A172 (cell line): Measurements from ENCODE around the gene NACC1. TPM values are rescaled to one million over a fixed set of nuclear protein-coding genes. Genes with fewer than 3 reads are reported as not detected.

Source experiments
- DNase-seq: peaks from one replicate; pipeline ENCODE4 v3.0.0-alpha.2; 2015; ENCODE audit warnings: low spot score
- total RNA-seq: library from RNA; depleted of rRNA; stranded (reverse); fragments of >200 nt; shearing (Covaris generic); gene quantifications from 2 replicates; pipeline ENCODE4 v1.2.3, GENCODE V29; 2014

The NACC1 gene
- total RNA-seq, 1 experiment from 2014 or later = 101 TPM

DNA sequence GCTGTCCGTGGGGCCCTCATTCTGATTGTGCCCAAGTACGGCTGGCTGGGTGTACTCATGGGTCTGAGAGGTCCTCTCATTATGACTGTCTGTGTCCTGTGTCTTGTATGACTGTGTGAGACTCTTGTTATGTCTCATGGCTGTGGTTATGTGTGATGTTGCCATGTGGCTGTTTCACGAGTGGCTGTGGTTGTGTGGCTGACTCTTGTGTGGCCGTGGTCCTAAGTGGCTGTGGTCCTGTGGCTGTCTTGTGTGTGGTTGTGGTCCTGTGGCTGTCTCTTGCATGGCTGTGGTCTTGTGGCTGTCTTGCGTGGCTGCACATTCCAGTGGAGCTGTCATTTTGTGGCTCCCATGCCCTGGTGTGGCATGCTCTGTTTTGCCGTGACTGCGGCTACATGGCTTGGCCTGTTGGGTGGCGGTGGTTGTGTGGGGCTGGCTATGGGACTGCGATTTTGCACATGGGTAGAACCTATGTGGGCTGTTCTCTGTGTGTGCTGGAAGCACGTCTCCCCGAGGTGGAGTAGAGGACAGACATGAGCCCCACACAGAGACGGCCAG, 18.0 kb upstream of the NACC1 start:
- DNase-seq = no peak

DNA sequence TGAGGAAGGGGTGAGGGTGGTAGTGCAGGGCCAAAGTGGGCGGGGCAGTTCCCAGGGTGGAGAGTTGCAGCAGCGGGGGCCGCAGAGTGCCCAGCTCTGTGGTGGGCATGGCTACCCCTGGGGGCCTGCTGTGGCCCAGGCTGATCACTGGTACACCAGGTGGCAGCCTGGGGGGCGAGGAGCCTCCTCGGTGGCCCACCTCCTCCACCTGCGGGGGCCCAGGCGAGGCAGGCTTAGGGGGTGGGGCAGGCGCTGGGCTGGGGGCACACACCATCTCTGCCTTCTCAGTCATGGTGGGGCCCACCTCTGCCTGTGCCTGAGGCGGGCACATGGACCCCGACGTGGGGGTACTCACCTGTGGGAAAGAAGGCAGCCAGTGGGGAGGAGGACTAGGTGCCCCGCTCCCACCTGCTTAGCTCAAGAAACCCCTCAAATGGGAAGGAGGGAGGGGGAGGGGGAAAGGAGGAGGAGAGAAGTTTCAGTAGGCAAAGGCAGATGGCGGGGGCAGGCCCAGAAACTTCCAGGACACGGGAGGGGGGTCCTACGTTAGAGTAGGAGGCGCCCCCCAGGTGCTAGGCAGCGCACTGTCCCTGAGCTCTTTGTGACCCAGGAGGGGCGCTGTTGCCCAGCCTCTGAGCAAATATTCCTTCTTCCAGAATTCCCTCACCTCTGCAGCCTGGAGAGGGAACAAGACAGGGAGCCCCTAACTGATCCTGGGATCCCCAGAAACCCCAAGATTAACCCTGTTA, 17.0 kb upstream of the NACC1 start:
- no peak for DNase-seq

DNA sequence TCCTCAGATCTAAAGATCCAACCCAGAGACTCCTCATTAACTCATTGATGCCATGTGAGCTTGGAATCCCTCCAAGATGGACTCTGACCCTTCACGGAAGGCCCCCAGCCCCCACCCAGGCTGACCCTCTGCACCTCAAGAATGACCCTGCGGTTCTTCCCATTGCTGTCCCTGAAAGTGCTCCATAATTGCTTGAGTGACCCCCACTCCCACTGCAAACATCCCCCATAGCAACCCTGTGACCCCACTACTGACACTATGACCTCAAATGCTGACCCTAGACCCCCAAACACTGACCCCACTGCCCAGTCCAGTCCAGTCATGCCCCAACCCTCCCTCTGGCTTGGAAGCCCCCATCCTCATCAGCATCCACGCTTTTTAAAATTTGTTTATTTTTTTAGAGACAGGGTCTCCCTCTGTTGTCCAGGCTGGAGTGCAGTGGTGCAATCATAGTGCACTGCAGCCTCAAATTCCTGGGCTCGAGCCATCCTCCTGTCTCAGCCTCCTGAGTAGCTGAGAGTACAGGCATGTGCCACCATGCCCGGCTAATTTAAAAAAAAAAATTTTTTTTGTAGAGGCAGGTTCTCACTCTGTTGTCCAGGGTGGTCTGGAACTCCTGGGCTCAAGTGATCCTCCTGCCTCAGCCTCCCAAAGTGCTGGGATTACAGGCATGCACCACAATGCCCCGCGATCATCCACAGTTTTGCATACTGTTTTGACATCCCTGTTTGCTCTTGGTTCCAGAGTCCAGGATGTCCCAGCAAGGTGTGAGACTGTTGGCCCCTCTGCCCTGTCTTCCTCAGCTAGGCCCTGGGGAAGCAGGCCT, 16.3 kb upstream of the NACC1 start:
- no peak for DNase-seq

DNA sequence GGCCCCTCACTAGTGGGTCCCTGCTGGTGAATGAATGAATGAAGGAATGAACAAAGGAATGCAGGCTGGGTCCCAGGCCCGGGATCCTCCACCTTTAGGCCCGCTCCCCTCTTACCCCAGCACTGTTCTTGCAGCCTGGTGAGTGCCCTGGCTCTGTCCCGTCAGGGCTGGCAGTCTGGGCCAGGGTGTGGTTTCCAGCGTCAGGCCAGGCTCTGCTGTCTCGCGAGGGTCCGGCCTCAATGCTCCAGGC, 15.7 kb upstream of the NACC1 start:
- no peak for DNase-seq

DNA sequence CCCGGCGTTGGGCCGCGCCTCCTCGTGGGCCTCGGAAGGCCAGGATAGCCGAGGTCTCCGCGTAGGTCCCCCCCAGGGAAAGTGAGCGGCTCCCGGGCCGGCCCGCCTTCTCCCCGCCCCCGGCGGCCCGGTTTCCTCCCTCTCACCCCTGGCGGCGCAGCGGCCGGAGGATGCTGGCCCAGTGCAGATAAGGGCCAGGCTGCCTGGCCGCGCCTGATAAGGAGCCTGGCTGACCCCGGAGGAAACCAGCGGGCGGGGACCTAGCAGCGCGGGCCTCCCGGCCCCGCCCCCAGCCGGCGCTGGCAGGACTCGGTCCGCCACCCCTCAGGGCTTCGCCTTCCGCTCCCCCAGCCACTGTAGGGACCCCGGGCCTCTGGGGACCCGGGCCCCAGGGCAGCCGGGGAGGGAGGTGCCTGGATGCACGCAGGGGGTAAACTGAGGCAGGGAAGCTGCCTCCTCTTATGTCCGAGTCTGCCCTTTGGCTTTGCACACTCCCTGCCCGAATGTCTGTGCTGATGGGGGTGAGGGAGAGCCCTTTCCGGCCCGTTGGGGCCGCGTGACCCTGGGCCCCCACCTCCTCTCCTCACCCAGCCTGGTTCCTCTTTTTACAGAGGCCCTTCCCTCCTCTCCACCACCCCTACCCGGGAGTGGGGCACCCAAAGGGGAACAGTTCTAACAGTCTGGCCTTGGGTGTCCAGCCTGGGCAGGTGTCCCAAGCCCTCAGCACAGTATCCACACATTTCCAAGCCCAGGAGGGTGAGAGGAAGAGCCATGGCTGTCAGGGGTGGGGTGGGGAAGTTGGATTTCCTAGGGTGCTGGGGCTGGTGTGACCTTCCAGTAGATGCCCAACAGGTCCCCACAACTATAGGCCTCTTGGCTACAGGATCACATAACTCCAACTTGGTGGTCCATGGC, 15.1 kb upstream of the NACC1 start, which contains the start of gene LYL1:
LYL1 (minus strand) TSS at position 193 of the 915 bp plus-strand sequence. CDS start 1,687 bp downstream, outside the sequence.
- no peak for DNase-seq

DNA sequence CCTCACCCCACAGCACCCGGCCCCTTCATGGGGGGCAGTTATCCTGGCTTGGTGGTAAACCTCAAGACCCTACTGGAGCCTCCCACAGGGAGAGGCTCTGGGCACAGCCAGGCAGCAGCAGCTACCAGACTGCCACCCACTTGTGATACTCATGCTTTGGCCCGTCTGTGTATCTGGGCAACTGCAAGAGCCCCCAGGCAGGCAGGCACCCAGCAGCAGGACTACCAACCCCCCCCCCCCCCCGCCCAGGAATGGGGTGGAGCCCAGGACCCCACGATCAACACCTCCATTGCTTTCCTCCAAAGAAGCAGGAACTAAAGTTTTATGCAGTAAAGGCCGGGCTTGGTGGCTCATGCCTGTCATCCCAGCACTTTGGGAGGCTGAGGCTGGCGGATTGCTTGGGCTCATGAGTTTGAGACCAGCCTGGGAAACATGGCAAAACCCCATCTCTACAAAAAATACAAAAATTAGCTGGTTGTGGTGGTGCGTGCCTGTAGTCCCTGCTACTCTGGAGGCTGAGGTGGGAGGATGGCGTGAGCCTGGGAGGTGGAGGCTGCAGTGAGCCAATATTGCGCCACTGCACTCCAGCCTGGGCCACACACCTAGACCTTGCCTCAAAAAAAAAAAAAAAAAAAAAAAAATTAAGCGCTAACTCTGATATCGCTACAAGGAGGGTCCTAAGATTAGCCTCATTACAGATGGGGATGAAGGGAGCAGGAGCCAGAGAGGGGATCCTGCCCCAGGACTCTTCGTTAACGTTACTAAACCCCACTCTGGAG, 14.3 kb upstream of the NACC1 start:
- DNase-seq = no peak

DNA sequence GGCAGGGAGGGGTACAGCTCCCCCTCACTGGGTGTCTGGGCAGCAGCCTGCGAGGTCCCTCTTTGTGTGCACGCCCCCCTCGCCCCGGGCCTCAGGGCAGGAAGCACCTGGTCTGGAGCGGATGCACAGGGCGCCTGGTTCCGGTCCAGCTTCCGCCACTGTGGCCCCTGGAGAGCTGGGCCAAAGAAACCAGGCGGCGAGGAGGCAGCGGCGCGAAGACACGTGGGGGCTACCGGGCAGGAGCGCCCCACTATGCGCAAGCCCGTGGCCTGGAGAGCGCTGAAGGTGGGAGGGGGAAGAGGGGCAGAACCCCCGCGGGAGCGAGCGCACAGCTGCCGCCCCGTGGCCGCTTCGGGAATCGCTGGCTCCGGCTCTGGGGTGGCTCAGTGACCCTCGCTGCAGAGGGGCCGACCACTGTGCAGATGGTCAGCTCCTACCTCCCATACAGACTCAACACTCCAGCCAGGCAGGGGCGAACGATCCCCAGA, 13.7 kb upstream of the NACC1 start:
- no peak for DNase-seq

DNA sequence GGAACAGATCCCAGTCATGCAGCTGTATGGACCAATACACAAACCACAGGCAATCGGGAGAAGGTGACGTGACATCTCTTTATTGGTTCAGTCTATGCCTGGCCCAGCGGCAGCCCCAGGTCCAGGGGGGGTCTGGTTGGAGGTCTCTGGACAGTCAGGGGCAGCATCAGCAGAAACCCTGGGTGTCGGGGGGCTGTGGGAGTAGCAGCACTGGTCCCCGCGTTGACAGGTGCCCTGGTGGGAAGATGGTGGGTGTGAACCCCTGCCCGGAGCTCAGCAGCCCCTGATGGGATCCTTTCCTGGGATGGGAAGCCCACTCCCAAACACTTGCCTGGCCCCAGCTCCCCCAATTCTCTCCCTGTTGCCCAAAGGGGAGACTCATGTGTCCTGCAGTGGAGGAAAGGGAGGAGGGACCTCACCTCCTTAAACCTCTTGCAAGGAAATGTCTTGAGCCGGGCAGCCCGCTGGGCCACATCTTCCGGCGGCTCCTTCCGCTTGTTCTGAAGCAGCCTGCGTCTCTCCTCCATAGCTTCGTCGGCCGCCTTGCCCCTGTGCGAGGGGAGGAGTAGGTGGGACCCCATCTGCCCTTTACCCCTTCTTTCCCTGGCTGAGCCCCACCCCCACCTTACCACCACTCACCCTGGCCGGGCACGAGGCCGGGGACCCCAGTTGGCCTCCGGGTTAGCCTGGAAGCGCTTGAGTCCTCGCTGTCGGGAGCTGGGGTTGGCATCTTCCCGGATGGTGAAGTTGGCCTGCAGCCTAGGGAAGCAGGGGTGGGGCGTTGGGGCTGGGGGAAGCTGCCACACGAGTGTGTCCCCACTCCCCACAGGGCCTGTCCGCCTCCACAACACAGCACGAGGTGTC, 13.0 kb upstream of the NACC1 start:
- DNase-seq = no peak

DNA sequence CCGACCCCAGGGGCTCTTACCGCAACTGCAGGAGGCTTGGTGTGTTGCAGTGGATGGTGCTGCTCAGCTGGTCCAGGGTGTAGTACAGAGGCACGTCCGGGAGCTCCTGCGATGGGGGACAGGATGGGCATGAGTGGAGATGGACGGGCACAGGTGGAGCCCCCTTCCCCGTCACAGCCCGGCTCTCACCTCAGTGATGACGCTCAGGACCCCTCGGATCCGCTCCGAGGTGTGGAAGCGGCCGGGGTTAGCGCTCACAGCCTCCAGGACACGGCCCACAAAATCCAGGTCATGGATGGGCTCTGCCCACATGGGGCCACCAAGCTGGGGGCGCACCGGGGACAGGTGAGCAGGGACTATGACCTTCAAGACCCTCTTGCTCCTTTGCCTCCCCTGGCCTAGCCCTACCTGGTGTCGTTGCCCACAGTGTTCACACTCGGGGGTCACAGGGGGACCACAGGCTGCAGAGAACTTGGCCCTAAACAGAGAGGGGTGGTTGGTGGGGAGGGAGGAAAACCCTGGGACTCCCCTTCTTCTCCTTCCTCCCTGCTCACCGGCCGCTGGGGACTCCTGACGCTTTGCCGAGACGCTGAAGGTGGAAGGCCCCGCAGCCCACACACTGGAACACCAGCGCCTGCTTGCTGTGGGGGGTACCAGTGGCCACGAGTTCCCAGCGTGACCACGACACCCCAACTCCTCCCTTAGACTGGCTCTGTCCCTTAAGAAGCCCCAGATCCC, 8.5 kb upstream of the NACC1 start:
- DNase-seq = no peak

DNA sequence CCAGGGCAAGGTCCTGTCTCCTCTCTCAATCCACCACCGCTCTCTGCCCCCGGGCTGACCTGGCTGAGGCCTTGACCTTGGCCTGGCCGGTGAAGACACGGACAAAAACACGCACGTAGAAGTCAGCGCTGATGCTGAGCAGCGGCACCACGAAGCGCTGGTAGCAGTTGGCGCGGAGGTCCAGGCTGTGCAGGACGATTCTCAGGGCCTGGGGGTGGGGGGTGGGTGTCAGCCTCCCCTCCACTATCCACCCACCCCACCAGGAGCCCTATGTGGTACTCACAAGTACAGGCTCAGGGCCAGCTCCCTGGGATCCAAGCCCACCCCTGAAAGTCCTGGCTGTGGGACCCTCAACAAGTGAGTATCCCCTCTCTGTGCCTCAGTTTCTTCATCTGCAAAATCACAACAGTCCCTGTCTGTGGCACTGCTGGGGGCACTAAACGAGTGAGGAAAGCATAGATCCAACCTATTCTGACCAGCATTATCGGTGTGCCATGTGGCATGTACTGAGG, 7.9 kb upstream of the NACC1 start:
- DNase-seq = no peak

DNA sequence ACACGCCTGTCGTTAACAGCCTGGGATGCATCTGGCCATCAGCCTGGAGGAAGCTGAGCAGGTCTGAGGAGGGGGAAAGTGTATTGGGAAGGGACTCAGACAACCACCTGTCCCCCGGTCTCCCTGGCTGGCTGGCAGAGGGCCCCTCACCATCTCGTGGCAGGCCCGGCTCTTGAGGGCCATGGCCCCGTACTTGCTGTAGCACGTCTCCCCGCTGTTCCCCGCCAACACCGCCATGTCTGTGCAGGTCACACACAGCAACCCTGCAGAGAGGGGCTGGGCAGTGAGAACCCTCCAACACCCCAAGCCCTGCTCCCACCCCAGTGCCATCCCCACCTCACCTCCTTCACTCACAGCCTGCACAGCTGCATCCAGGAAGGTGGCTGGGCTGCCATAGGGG, 5.5 kb upstream of the NACC1 start:
- DNase-seq = no peak

DNA sequence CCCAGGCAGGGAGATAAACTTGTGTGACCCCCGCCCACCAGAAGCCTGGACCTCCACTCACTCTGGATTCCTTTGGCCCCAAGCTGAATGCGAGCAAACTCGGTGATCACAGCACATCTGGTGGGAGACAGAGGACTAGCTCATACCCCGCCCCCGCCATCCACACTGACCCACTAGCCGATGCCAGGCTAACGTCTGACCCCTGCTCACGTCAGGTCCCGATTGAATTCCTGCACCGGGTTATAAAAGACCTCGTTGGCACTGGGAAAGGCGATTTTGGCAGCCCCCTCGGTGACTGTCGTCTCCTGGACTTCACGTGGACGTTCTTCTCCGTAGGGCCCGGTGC, 2.2 kb upstream of the NACC1 start:
- no peak for DNase-seq

DNA sequence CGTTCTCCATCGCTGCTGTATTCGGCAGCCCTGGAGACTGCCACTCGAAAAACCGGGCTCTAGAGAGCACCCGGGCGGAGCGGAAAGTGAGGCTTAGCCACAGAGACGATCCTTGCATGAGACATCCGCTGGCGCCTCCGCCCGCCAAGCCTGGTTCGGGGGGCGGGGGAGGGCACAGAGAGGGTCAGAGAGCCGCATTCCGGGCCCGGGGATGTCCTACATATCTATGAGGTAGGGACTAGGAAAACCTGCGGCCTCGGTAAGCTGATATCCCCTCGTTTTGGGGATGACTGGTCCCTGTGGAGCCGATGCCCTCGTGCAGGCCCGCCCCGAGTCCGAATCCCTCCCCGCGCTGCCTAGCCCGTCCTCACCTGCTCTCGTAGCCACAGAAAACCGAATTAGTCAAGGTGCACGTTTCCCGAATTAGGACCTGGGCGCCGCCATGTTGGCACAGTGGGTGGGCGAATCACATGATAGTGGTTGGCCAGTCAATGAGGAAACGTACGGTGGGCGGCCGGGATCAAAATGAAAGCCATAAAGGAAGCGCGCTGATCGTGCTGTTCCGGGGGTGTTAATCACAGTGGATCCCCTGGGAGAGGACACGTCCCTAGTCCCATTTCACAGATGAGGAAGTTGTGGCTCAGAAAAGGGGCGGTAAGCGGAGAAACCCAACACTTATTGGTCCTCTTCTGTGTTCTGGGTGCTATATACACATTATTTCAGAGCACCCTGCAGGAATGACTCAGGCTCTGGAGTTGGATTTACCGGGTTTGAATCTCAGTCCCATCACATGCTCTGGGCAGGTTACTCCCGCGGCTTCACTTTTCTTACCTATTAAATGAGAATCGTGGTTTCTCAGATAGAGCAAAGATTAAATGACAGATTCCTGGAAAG, 1.5 kb upstream of the NACC1 start, which contains the start of gene TRMT1:
TRMT1 (minus strand) TSS at position 459 of the 894 bp plus-strand sequence; CDS start at position 118, 341 bp downstream.
- peak; percentile 93 for DNase-seq

DNA sequence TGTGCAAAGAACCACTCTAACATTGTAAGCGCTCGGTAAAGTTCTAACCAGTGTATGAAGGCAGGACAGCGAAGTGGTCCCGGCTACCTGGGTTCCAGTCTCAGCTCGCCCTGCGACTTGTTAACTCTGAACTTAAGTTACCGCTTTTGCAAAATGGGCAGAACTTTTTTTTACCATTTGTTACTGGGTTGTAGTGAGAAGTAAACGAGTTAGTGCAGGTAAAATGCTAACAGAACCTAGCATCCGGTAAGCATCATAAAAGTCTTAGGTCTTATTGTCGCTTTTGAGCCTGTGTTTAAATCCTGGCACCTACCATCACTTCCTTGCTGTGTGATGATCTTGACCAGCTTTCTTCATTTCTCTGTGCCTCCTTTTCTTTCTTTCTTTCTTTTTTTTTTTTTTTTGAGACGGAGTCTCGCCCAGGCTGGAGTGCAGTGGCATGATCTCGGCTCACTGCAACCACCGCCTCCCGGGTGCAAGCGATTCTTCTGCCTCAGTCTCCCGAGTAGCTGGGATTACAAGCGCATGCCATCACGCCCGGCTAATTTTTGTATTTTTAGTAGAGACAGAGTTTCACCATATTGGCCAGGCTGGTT, 790 bp upstream of the NACC1 start:
- DNase-seq = no peak

DNA sequence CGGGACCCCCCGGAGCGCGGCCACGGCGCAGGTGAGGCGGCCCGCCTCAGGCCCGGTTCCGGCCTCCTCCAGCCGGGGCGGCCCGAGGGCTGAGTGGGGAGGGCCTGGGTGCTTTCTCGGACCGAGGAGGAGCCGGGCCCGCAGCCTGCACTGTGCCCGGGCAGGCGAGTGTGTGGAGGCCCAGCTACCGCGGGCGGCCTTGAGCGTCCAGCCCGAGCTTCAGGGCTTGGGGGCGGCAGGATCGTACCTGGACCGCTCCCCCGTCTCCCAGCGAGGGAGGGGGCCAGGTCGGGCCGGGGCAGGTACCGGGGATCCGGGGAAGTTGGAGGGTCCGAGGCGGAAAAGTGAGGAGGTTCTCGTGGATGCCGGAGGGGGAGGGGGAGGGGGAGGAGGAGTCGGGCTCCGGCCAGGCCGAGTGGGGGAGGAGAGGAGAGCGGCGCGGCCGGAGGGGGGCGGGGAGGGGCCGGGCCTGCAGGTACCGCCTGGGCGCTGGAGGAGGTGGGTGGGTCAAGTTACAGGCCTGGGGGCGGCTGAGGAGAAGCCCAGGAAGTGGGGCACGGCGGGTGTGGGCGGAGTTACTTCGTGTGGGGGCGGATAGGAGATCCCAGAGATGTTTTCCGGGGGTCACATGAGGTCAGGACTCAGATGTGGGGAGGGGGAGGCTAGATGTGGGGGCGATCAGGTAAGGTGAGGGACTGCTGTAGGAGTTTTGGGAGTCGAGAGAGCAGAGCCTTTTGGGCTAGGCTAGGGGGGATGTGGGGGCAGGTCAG, 545 bp downstream of the NACC1 start:
- peak; percentile 30 for DNase-seq

DNA sequence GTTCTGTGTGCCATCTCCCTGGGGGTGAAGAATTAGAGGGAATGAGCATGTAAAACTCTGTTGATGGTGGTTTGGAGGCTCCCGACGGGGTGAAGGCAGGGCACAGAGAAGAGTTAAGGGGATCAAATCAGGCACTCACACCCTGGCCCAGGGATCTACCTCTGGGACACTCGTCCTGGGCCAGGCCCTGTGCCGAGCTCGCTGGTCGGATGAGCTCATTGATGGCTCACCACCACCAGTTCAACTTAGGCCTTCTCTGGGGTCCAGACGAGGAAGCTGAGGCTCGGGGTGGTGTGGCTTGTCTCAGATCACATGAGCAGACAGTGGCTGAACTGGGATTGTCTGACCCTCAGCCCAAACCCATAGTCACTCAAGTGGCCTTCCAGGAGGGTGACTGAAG, 1.6 kb downstream of the NACC1 start:
- no peak for DNase-seq

DNA sequence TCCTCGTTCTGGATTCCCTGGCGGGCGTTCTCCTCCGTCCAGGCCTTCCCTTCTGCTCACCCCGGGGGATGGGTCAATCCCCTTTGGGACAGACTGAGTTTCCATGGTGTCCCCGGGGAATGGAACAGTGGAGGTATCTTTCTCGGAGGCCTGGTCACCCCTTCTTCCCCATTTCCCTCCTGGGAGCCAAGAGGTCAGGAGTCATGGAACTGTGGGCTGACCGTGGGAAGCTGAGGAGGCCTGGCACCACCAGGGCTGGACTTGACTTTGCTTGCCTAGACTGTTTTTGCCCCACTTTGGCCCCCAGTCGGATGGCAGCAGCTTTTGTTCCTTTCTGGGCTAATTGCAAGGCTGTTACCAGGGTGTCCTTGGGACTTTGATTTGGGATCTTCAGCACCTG, 2.0 kb downstream of the NACC1 start:
- DNase-seq = no peak
